HG03039 (cell line): Measurements from ENCODE around the gene ABHD15.
A peak's percentile ranks its signal among the peaks of the same experiment; 100 is the strongest.

Source experiments
- ATAC-seq: cut with Tn5 transposase; IDR thresholded peaks from one replicate; pipeline ENCODE4 v1.9.1; 2021; ENCODE audit warnings: mild to moderate bottlenecking, moderate library complexity; ENCODE audit not compliant: unreplicated experiment

The ABHD15 gene, protein sequence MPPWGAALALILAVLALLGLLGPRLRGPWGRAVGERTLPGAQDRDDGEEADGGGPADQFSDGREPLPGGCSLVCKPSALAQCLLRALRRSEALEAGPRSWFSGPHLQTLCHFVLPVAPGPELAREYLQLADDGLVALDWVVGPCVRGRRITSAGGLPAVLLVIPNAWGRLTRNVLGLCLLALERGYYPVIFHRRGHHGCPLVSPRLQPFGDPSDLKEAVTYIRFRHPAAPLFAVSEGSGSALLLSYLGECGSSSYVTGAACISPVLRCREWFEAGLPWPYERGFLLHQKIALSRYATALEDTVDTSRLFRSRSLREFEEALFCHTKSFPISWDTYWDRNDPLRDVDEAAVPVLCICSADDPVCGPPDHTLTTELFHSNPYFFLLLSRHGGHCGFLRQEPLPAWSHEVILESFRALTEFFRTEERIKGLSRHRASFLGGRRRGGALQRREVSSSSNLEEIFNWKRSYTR

DNA sequence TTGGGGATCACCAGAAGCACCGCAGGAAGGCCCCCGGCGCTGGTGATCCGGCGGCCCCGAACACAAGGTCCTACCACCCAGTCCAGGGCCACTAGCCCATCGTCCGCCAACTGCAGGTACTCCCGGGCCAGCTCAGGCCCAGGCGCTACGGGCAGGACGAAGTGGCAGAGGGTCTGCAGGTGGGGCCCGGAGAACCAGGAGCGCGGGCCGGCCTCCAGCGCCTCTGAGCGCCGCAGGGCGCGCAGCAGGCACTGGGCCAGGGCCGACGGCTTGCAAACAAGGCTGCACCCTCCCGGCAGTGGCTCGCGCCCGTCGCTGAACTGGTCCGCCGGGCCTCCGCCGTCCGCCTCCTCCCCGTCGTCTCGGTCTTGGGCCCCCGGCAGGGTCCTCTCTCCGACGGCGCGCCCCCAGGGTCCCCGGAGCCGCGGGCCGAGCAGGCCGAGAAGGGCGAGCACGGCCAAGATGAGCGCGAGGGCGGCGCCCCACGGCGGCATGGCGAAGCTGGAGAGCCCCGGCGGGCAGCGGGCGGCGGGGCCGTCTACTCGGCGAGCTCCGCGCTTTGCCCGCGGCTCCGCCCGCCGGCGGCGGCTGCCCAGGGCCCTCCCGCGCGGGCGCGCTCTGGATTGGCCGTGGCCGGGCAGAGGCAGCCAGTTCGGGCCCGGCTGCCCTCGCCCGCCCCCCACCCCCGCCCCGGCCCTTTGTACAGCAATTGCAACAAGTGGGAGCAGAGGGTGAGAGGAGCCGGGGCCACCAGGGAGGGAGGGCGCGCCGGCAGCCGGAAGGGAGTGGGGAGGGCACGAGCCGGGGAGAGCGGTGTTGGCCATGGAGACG, at the start of gene ABHD15:
Gene ABHD15, minus strand, starts transcription at position 565 of the 831 bp plus-strand sequence. Its CDS starts 71 bp downstream, at position 494.
- ATAC-seq, result peak; percentile 18

- peak; percentile 50 for ATAC-seq
These were observed 48.9 kb upstream of the ABHD15 start for GRCh38 chr17:29615492-29616299.

- ATAC-seq, result no peak
These were observed 48.2 kb upstream of the ABHD15 start for GRCh38 chr17:29615048-29615385.

DNA sequence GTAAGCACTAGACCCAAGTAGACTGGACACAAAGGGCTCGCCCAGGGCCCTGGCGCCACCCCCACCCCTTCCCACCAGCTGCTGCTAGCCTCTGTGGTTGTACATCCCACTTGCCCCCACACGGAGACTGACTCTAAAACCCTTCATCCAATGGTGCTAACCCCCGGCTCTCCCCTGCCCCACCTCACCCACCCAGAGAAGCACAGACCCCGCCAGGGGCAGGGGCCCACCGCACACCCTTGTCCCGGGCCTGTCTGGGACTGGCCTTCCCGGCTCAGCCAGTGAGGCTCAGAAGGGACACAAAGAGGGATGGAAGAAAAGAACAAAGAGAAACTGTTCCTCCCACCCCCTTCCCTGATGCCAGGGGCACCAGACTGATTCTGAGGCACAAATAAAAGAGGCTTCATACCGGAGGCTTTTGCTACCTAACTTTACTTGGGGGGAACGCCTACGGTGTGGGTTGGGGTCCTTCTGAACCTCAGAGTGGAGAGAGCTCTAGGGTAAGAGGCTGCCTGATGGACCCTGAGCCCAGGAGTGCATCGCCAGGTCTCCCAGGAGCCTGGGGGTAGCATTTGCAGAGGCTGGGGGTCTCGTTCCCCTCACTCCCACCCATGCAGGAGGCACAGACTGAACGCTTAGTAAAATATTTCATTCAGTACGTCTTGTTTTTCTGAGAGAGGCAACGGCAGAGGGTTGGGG, 47.7 kb upstream of the ABHD15 start:
- no peak for ATAC-seq

DNA sequence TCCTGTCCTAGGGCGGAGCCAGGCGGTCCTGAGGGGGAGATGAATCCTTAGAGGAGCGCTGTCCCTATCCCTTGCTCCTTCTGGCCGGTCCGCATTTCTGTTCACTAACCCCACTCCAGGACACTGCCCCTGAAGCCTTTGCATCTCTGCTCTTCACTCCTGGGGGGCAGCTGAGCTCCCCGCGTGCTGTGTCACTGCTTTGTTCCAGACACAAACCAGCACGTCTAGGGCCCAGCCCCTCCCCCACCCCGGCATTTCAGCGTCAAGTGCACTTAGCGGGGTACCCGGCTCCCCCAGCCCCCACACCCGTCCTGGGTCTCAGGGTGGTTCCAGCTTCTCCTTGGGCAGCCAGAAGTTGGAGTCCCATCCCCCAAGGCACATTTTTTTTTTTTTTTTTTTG, 47.0 kb upstream of the ABHD15 start:
- ATAC-seq, result no peak

- ATAC-seq, result no peak
These were observed 46.6 kb upstream of the ABHD15 start for GRCh38 chr17:29613352-29613837.

DNA sequence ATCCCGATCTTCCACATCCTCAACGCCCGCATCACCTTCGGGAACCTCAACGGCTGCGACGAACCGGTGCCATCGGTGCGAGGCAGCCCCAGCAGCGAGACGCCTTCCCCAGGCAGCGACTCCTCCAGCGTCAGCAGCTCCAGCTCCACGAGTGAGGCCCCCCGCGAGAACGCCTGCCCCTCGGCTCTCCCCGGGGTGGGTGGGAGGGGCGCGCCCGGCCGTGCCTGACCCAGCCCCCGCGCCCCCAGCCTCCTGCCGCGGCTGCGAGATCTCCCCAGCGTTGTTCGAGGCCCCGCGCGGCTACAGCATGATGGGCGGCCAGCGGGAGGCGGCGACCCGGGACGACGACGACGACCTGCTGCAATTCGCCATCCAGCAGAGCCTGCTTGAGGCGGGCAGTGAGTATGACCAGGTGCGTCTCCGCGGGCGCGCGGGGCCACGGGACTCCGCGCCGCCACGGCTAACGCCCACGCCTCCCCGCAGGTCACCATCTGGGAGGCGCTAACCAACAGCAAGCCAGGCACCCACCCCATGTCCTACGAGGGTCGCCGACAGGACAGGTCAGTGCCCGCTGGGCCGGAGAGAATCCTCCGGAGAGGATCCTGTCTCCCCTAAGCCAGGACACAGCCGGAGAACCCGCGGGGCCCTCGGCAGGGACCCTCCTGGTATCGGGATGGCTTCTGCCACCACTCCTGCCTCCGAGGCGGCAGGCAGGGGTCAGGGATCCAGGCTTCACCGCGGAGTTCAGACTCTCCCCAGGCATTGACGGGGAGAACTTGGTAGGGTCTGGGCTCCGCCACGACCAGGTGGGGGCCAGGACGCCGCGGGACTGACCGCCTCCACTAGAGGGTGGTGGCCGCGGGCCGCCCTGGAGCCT, 45.8 kb upstream of the ABHD15 start:
- ATAC-seq, result no peak

GRCh38 chr17:29612094-29612403, 45.2 kb upstream of the ABHD15 start:
- no peak for ATAC-seq

DNA sequence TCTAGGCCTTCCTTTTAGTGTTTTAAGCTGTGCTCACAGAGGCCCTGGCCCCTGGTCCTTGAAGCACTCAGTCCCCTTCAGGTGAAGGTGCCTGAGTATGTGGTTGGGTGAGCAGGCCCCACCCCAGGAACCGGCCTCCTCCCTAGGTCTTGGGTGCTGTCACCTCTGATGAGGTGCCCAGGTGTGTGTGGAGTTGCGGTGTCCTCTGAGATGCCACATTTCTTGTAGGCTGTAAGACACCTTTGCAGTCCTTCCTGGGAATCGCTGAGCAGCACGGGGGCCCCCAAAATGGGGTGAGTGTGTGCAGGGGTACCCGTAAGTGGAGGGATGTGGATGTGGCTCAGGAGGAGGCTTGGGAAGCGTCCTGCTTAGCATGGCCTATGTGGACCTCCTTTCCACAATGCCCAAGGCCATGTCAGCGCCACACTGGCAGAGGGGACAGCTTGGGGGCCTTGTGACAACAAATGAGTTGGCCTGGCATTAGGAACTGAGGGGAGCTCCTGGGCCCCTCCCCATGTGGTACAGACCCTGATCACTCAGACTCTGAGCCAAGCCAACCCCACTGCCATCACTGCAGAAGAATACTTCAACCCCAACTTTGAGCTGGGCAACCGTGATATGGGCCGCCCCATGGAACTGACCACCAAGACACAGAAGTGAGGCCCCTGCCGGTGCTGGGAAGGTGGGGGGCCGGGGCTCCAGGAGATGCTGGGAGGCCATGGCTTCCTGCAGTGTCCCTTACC, 44.7 kb upstream of the ABHD15 start:
- ATAC-seq, result no peak

DNA sequence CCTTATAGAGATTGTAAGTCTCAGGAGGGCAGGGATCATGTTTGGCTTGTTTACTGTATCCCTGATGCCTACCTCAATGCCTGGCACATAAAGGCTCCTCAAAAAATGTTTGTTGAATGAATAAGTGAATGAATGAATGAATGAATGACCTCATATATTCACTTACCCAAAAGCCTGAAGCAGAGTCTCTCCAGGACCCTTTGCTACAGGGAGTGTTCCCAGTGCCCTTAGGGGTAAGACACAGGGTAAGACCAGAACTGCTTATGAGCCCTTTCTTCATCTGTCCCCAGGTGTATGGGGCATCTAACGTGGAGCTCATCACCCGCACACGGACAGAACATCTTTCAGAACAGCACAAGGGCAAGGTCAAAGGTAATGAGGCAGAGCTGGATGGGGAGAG, 43.6 kb upstream of the ABHD15 start:
- no peak for ATAC-seq

- ATAC-seq, result no peak
These were observed 42.1 kb upstream of the ABHD15 start for GRCh38 chr17:29608986-29609385.

DNA sequence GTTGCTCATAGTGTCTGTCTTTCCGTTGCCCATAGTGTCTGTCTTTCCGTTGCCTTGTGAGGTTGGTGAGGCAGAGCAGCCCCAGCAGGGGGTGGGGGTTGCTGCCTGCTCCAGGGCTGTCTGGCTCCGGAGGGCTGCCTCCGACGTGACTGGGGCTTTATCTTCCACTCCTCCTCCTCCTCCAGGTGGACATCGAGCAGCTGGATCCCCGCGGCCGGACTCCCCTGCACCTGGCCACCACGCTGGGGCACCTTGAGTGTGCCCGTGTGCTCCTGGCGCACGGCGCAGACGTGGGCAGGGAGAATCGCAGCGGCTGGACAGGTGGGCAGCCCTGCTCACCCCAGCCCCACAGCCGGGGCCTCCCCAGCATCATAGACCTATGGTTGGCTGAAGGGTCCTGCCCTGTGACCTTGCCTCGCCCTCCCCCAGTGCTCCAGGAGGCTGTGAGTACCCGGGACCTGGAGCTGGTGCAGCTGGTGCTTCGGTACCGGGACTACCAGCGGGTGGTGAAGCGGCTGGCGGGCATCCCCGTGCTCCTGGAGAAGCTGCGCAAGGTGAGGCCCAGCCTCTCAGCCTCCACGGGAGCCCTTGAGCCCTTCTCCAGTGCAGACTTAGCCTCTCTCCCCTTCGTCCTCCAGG, 40.8 kb upstream of the ABHD15 start:
- ATAC-seq, result no peak

- ATAC-seq, result no peak
These were observed 36.4 kb upstream of the ABHD15 start for GRCh38 chr17:29603109-29603674.

DNA sequence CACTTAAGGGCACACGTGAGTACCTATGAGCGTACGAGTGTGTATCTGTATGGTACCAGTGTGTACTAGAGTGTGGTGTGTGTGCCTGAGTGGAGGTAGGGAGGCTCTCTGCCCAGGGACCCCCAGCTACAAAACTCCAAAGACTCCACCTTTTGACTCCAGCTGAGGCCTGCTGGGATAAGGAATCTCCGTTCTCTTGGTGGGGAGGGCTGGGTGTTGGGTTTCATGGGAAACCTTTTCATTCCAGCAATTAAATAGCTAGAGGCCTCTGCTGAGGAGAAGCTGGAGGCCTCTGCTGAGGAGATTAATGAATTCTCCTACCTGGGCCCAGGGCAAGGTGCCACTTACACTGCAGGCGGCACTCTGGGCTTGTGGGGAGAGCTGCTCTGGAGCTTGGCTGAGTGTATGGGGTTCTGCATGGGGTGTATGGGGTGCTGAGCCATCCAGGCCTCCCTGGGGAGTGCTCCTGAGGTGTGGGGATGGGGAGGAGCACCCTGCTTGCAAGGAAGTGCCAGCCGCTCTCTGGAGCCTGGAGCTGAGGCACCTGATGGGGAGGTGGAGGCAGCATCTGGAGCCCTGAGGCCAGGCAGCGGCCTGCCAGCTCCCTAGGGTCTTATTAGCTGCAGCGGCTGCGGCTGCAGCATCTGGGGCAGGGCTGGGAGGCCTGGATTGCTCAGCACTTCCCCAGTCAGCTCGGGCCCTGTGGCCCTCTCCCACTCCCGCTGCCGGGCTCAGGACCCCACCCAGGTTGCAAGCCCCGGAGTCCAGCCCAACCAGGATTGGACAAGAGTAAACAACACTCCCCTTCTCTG, 30.7 kb upstream of the ABHD15 start:
- ATAC-seq, result no peak

DNA sequence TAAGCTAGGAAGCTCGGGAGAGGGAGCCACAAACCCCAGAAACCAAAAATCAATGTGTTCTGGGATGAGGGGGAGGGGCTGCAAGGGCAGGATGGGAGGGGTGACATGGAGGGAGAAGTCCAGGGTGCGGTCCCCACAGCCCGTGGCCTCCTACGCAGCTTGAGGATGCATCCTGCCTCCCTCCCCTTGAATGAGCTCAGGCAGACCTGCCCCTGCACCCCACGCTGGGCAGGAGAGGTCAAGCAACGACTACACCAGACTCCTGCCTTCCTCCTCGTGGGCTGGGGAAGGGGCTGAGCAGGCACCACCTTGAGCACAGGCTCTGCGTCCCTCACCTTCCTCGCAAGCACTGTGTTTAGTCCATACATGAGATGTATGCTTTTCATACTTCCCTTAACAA, 30.0 kb upstream of the ABHD15 start:
- ATAC-seq, result no peak

DNA sequence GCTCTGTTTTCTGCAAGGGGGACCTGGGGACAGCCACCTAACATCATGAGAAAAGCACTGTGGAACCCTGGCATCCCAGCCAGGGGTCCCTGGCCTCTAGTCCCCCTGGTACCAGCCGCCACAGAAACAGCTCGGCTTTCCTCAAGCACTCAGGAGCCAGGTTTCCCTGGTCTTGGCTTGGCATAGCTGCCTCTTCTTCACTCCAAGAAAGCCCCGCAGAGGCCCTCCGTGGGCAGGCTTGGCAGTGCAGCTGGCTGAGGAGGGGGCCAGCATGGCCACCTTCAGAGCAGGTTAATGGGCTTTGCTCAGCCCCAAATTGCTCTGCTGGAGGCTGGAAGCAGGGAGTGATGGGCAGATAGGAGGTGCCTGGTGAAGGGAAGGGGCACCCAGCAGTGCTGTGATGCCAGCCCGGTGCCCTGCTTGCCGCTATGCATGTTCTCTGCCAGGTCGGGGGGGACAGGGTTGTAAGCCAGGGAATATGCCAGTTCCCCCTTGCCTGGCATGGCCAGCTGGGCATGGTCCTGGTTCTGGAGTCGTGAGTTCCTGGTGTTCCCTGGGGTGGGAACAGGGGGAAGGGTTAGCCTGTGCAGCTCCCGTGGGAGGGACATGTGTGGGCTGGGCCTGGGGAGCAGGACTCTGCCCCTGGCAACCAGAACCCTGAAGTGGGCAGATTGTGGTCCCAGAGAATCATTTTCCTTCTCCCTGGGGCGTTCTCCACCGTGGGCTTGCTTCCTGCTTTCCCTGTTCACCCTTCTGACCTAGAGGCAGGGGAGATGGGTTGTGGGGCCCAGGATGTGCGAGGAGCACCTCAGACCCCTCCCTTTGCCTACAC, 29.3 kb upstream of the ABHD15 start:
- ATAC-seq, result no peak
